ENCODE results near the gene TBC1D32.

TBC1D32 gene

GRCh38 chr6:121354764-121355163, 20.5 kb upstream of the TBC1D32 start:
- TF ChIP-seq, protein P1, sequence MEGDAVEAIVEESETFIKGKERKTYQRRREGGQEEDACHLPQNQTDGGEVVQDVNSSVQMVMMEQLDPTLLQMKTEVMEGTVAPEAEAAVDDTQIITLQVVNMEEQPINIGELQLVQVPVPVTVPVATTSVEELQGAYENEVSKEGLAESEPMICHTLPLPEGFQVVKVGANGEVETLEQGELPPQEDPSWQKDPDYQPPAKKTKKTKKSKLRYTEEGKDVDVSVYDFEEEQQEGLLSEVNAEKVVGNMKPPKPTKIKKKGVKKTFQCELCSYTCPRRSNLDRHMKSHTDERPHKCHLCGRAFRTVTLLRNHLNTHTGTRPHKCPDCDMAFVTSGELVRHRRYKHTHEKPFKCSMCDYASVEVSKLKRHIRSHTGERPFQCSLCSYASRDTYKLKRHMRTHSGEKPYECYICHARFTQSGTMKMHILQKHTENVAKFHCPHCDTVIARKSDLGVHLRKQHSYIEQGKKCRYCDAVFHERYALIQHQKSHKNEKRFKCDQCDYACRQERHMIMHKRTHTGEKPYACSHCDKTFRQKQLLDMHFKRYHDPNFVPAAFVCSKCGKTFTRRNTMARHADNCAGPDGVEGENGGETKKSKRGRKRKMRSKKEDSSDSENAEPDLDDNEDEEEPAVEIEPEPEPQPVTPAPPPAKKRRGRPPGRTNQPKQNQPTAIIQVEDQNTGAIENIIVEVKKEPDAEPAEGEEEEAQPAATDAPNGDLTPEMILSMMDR (IDR thresholded peaks at IDR 0.05) = peak; percentile 38

GRCh38 chr6:121352941-121353340, 18.7 kb upstream of the TBC1D32 start:
- TF ChIP-seq, protein P1 (IDR thresholded peaks at IDR 0.05) = no peak

- TF ChIP-seq, protein P1 (IDR thresholded peaks at IDR 0.05) = no peak
Measured at GRCh38 chr6:121351916-121352315, 17.6 kb upstream of the TBC1D32 start.

DNA sequence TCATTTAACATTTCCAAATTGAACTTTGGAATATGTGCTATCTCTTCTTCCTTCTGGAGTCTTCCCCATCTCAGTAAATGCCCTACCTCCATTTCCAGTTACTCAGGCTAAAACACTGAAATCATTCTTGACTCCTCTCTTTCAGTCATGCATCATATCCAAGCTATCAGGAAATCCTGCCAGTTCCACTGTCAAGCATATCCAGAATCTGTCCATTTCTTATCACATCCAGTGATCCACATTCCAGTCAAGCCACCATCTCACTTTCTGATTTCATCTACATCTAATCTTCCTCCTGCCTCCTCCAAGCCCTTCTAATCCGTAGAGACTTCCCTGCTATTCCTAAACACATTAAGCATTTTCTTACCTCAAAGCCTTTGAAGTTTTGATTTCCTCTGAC, 15.3 kb upstream of the TBC1D32 start:
- TF ChIP-seq, protein P1 (IDR thresholded peaks at IDR 0.05) = no peak

GRCh38 chr6:121347484-121347883, 13.2 kb upstream of the TBC1D32 start:
- TF ChIP-seq, protein P1 (IDR thresholded peaks at IDR 0.05) = no peak

DNA sequence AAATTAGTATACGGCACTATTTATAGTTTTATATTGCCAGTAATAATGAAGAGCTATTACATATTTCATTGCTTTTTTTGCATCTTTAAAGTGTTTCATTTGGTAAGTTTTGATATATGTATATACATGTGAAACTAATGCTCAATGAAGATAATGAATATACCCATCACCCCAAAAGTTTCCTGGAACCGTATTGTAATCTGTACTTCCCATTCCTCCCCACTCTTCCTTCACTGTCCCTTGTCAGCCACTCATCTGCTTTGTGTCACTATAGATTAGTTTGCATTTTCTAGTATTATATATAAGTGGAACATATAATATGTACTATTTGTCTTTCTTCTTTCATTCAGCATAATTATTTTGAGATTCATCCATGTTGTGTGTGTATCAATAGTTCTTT, 10.3 kb upstream of the TBC1D32 start:
- TF ChIP-seq, protein P1 (IDR thresholded peaks at IDR 0.05) = no peak

DNA sequence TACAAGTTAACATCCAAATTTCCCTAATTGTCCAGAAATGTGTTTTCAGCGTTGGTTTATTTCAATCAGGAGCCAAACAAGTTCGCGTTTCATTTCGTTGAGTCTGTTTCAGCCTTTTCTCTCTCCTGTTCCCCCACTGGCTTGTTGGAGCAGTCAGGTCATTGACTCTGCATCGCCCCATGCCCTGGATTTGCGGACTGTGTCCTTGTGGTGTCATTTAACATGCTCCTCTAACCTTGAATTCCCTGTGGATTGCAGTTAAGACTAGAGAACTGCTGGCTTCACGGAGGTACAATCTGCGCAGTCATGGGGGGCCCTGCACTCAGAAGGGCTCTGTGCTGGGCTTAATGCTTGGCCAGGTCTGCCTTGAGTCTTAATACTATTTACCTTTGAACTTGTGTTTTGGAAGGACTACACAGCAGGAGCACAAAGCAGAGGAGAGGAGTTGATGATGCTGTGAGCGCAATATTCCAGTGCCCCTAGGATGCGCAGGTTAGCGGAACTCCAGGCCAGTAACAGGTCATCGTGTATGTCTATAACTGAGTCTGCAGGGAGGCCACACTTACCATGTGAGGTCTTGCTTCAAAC, 5.5 kb upstream of the TBC1D32 start:
- TF ChIP-seq, protein P1 (IDR thresholded peaks at IDR 0.05) = no peak

- TF ChIP-seq, protein P1 (IDR thresholded peaks at IDR 0.05) = no peak
Measured at GRCh38 chr6:121338956-121339355, 4.7 kb upstream of the TBC1D32 start.

Measured in LNCAP (cell line).